K562 (cell line): ENCODE data around the gene PRSS27. TPM values are rescaled to one million over a fixed set of nuclear protein-coding genes. Genes with fewer than 3 reads are reported as not detected.

Experiments used
- ATAC-seq: fragments of 200-7000 bp; cut with Tn5 transposase; 3 replicates; pipeline ENCODE4 v1.9.1; 2020; ENCODE audit warnings: moderate library complexity
- BruUV-seq: library from RNA; stranded (reverse); fragments of 400-500 nt; replicated peaks from 2 replicates; lab custom pipeline; 2021; lab: Mats Ljungman, UMichigan
- CTCF ChIA-PET: fragments of 300-600 bp; formaldehyde crosslinking; extraction: SDS; loops from one replicate; lab custom pipeline; 2021; ENCODE audit warnings: low intra/inter-chr PET ratio; lab: Yijun Ruan, JAX
- POLR2A ChIA-PET: fragments of 300-600, 350-650 bp; sonication (Branson Sonifier 250); formaldehyde crosslinking; extraction: SDS; loops from one replicate; lab custom pipeline; 2021; ENCODE audit warnings: antibody characterized with exemption, inconsistent platforms; lab: Yijun Ruan, JAX
- DNase-seq, 4 experiments: peaks; one replicate each; pipeline versions ENCODE4 v3.0.0 to v3.0.0-alpha.2; 2011 to 2018; ENCODE audit warnings: low spot score in 3 of 4, mixed read lengths in 3 of 4; ENCODE audit errors: extremely low read depth in 1 of 4
- FAIRE-seq: peaks from 2 replicates; lab custom pipeline; 2011; peaks lifted over from hg19 to GRCh38; lab: Jason Lieb, UNC
- H2AFZ ChIP-seq: 2 replicates; pipeline ENCODE4 v1.6.0; 2011; ENCODE audit warnings: low read depth, low read length, control low read depth, inconsistent platforms
- H3K27ac ChIP-seq: fragments of 200-600 bp; 3 replicates; pipeline ENCODE4 v1.8.0; 2011; ENCODE audit warnings: low read depth, mild to moderate bottlenecking, control low read depth, inconsistent platforms, low read length, moderate library complexity, mixed read lengths; ENCODE audit errors: extremely low read depth
- H3K27me3 ChIP-seq, 2 experiments: fragments of 300-600 bp in 1 of 2; 2 replicates in 1 of 2; 3 replicates in 1 of 2; pipeline versions ENCODE4 v1.6.0 to v1.8.0; 2011; ENCODE audit warnings: inconsistent platforms in 2 of 2, low read length in 2 of 2, mild to moderate bottlenecking in 1 of 2, mixed read lengths in 1 of 2, moderate library complexity in 1 of 2; ENCODE audit not compliant: control insufficient read depth in 2 of 2, insufficient read depth in 2 of 2
- H3K36me3 ChIP-seq: fragments of 300-600 bp; 3 replicates; pipeline ENCODE4 v1.8.0; 2011; ENCODE audit warnings: mild to moderate bottlenecking, low read length, inconsistent platforms; ENCODE audit not compliant: control insufficient read depth, insufficient read depth
- H3K4me1 ChIP-seq, 2 experiments: fragments of 200-600 bp in 1 of 2; replicated peaks in 1 of 2; 2 replicates in 1 of 2; 3 replicates in 1 of 2; pipeline versions ENCODE4 v1.5.1 to v1.8.0; 2011; ENCODE audit warnings: inconsistent platforms in 2 of 2, low read length in 2 of 2, mild to moderate bottlenecking in 1 of 2, mixed read lengths in 1 of 2, moderate library complexity in 1 of 2; ENCODE audit not compliant: control insufficient read depth in 2 of 2, insufficient read depth in 2 of 2
- H3K4me2 ChIP-seq: 2 replicates; pipeline ENCODE4 v1.6.1; 2011; ENCODE audit warnings: low read length, control low read depth, inconsistent platforms, mixed read lengths; ENCODE audit not compliant: insufficient read depth
- H3K4me3 ChIP-seq: fragments of 200-600 bp; sonication (generic), shearing (Covaris generic); 2 replicates; pipeline ENCODE4 v1.5.1; 2016; ENCODE audit warnings: control low read depth, inconsistent platforms
- H3K79me2 ChIP-seq: fragments of 200-600 bp; 3 replicates; pipeline ENCODE4 v1.8.0; 2011; ENCODE audit warnings: low read length, inconsistent platforms; ENCODE audit not compliant: control insufficient read depth, insufficient read depth
- H3K9ac ChIP-seq, 2 experiments: 2 replicates each; pipeline versions ENCODE4 v1.6.0 to v1.6.1; 2011; ENCODE audit warnings: low read depth in 2 of 2, low read length in 2 of 2, control low read depth in 1 of 2, inconsistent platforms in 1 of 2, mild to moderate bottlenecking in 1 of 2, mixed read lengths in 1 of 2; ENCODE audit not compliant: insufficient read depth in 1 of 2
- H3K9me1 ChIP-seq: one replicate; pipeline ENCODE4 v1.6.0; 2011; ENCODE audit warnings: inconsistent platforms, mild to moderate bottlenecking, low read length, moderate library complexity; ENCODE audit not compliant: control insufficient read depth, insufficient read depth
- H3K9me3 ChIP-seq: replicated peaks from 2 replicates; pipeline ENCODE4 v1.5.1; 2011; ENCODE audit warnings: low read depth, low read length, inconsistent platforms; ENCODE audit not compliant: control insufficient read depth, insufficient read depth
- H4K20me1 ChIP-seq: replicated peaks from 2 replicates; pipeline ENCODE4 v1.6.1; 2011; ENCODE audit warnings: low read length, inconsistent platforms, mixed read lengths; ENCODE audit not compliant: control insufficient read depth, insufficient read depth
- MEF2A ChIP-seq: IDR thresholded peaks from 2 replicates; pipeline ENCODE4 v1.6.1; 2011; ENCODE audit warnings: low read depth, mild to moderate bottlenecking, low read length, moderate library complexity; ENCODE audit not compliant: control insufficient read depth
- NFIC ChIP-seq: fragments of 450-650 bp; IDR thresholded peaks from 2 replicates; pipeline ENCODE4 v1.6.1; 2017; ENCODE audit warnings: mild to moderate bottlenecking, inconsistent platforms
- POLR2H ChIP-seq: IDR thresholded peaks from 2 replicates; pipeline ENCODE4 v1.6.1; 2016; ENCODE audit warnings: missing genetic modification characterization, low read depth, mild to moderate bottlenecking, control low read depth, missing compliant biosample characterization, moderate library complexity
- WGBS: fragments of 100-300 bp; shearing (Covaris generic); methylation state at CpG from one replicate; pipeline ENCODE4 v1.1.6; 2016; ENCODE audit warnings: low coverage, mixed read lengths; ENCODE audit not compliant: insufficient coverage; ENCODE audit errors: missing lambda C conversion rate; 5-methylcytosine and 5-hydroxymethylcytosine counted together
- in situ Hi-C: fragments of 300-500 bp; cut with MboI; formaldehyde crosslinking; loops from 4 replicates; pipeline ENCODE4 v1.15.0; 2018; ENCODE audit warnings: inconsistent platforms, mixed read lengths
- intact Hi-C: fragments of 100-400 bp; cut with micrococcal nuclease; formaldehyde crosslinking; loops from 2 replicates; pipeline ENCODE4 v1.14.2; 2022
- polyA plus RNA-seq, 8 experiments: library from polyadenylated mRNA; depleted of rRNA in 4 of 8; stranded (reverse) in 5 of 8; unstranded in 3 of 8; fragments of >200 nt; fragmentation: Nextera tagmentation in 2 of 8; fragmentation: Illumina TruSeq in 1 of 8; extraction: Ambion mirVana in 2 of 8; extraction: Trizol in 1 of 8; gene quantifications; 2 replicates each; pipeline versions ENCODE4 v1.2.1 to v1.2.3, GENCODE V29; 2011 to 2014; ENCODE audit warnings: inconsistent platforms in 1 of 8, missing spikeins in 1 of 8
- total RNA-seq, 7 experiments: library from RNA; depleted of rRNA in 6 of 7; stranded (reverse); fragments of >200 nt in 6 of 7; fragmentation: Illumina TruSeq in 2 of 7; extraction: Trizol in 2 of 7; gene quantifications; 2 replicates each; pipeline versions ENCODE4 v1.2.1 to v1.2.3, GENCODE V29; 2011 to 2021; ENCODE audit warnings: low replicate concordance in 1 of 7

PRSS27 gene
- total and polyA plus RNA-seq, 9 of the 15 experiments (the other 6 are each of a cell fraction or from before 2014, with no cell fraction given) = 0.09 to 0.20 (median 0.17) TPM; not detected in 5

DNA sequence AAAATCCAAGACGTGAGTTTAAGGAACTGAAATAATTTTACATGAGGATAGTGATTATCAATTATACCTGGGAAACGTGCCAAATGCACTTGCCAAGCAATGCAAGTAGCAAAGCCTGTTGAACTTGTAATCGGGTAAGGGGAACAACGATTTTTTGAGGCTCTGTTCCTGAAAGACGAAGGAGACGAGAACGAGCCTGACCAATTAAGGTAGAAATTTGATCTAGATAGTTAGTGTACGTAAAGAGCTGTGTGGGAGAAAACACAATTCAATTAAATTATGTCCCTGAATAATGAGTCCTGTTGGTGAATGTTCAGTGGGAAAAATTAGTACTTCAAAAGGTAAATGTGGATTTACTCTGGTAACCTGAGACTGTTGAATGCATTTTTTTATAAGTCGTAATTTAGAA is 55.4 kb downstream of the PRSS27 start:
- H3K4me2 ChIP-seq = peak overlapping the region; percentile 69; the same call in 1 of the 2 replicates
- CTCF ChIA-PET = no interaction called here
- in situ Hi-C loops (no loop called here), intact Hi-C loops (no loop called here)
- H3K9ac ChIP-seq = peak overlapping the region in 1 of 2 experiments; percentile 64; a peak in 1 of 4 replicates
- no peak for TF ChIP-seq MEF2A
- TF ChIP-seq NFIC = peak; percentile 37
- no peak for TF ChIP-seq POLR2H (tag)
- peak overlapping the region; percentile 82 for H3K27ac ChIP-seq
- H3K9me3 ChIP-seq = no peaks in the 10 kb centered on the region
- peak overlapping the region; percentile 88 for H2AFZ ChIP-seq
- ATAC-seq (no peak), FAIRE-seq (no peak), DNase-seq (no peak)
- WGBS = 37% methylated on average over 9 of the region's 9 CpGs
- H3K4me3 ChIP-seq = no peak overlapping the region
- H3K79me2 ChIP-seq = no peaks in the 10 kb centered on the region
- peaks cover 16% of the 10 kb centered on the region; the same call in 1 of the 3 replicates for H3K36me3 ChIP-seq
- H3K9me1 ChIP-seq = no peaks in the 10 kb centered on the region
- H3K4me1 ChIP-seq = peaks cover 0 to 21% of the 10 kb centered on the region in 2 experiments; a peak in 4 of 5 replicates
- no peaks in the 10 kb centered on the region for H4K20me1 ChIP-seq
- POLR2A ChIA-PET = interaction anchor here (1.1 to 1.6 kb wide), 3 partner anchors 9 to 18 kb away, joined by 3 to 4 read pairs (median 4); partner anchors contain the start of gene KCTD5
- H3K27me3 ChIP-seq = no peaks in the 10 kb centered on the region
- BruUV-seq = no TSS peak
